ENCODE measurements around the gene IL5.

DNA sequence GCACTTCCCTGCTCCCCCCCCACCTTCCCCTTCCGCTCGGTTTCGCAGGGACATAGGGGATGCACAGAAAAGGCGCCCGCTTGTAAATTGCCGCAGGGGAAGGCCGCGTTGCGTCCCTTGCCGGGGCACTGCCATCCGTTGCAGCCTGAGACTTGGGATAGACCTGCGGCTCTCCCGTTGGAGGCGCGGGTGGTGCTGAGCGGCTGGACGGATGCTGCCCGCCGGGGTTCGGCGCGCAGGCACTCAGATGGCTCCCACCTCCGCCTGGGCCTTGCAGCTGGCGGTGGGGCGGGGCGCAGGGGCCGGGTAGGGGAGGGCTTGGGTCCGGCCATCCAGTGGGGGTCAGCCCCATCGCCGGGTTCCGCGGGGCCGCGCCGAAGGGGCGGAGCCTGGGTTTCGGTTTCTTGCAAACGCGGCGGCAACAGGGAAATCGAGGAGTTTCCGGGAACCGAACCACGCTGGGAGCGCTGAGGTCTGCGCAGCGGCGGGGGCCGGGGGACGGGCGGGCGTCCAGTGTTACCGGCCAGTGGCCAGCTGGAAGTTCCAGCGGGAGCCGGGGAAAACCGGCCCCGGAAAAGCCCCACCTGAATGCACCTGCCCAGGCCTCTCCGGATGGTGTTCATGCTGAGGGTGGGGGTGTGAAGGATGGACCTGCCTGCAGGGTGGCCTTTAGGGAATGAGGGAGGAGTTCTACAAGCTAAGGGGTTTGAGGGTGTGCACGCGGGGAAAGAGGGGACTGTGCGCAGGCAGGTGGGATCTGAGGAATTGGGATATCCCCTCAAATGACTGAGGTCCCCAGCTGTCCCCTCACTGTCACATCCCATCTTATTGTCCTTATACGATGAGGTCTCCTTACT lies 46.5 kb downstream of the IL5 start:
- peak; percentile 66 to 69 (median 69) for TF ChIP-seq POLR2AphosphoS5 (IDR thresholded peaks at IDR 0.05)
- TF ChIP-seq, protein P1, sequence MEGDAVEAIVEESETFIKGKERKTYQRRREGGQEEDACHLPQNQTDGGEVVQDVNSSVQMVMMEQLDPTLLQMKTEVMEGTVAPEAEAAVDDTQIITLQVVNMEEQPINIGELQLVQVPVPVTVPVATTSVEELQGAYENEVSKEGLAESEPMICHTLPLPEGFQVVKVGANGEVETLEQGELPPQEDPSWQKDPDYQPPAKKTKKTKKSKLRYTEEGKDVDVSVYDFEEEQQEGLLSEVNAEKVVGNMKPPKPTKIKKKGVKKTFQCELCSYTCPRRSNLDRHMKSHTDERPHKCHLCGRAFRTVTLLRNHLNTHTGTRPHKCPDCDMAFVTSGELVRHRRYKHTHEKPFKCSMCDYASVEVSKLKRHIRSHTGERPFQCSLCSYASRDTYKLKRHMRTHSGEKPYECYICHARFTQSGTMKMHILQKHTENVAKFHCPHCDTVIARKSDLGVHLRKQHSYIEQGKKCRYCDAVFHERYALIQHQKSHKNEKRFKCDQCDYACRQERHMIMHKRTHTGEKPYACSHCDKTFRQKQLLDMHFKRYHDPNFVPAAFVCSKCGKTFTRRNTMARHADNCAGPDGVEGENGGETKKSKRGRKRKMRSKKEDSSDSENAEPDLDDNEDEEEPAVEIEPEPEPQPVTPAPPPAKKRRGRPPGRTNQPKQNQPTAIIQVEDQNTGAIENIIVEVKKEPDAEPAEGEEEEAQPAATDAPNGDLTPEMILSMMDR (IDR thresholded peaks at IDR 0.05), result peak in 1 of 5 experiments; percentile 6
- peak; percentile 91 for TF ChIP-seq EP300 (IDR thresholded peaks at IDR 0.05; ENCODE audit: low read depth)

Data from transverse colon (tissue), 4 donors.